ENCODE data around the gene LYPD6B. TPM values are rescaled to one million over a fixed set of nuclear protein-coding genes. Genes with fewer than 3 reads are reported as not detected.

The LYPD6B gene
- total RNA-seq, 1 donor from 2014 or later: 13.5 TPM

DNA sequence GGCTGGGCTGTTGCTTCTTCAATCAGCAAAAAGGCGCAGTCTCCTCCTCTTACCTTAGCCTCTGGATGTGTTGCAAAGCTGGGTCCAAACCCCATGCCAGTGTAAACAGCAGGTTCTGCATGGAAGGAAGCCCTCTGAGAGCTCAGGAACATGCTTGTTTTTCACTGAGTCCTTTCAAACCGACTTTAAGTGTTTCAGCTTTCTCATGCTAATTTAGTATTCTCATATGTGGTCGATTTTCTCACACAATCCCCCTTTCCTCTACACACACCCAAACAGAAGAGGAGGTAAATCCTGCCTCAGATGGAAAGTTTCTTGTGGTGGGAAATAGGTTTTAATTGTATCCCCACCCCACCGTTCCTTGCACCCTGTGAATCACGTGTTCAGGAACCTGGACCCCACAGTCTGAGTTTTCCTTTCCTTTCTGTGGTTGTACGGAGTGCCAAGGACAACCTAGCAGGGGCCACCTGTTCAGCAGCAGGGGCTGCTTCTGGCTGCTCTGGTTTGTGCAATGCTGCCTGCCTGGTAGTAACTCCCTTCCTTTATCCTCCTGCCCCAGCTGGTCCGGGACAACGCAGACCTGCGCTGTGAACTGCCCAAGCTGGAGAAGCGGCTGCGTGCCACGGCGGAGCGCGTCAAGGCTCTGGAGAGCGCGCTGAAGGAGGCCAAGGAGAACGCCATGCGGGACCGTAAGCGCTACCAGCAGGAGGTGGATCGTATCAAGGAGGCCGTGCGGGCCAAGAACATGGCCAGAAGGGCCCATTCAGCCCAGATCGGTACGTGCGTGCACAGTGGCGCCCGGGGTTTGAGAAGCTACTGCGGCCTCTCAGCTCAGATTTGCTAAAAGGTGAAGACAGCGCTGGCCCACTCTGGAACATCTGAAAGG, 28.7 kb upstream of the LYPD6B start:
- H3K4me1 Mint-ChIP-seq (ENCODE audit: unreplicated experiment): peaks cover 28% of the 10 kb centered on the region
- H3K27ac Mint-ChIP-seq (ENCODE audit: unreplicated experiment): no peak overlapping the region
- no peaks in the 10 kb centered on the region for H3K27me3 Mint-ChIP-seq (ENCODE audit: unreplicated experiment)
- H3K36me3 Mint-ChIP-seq (ENCODE audit: unreplicated experiment): peaks cover 19% of the 10 kb centered on the region
- H3K4me3 Mint-ChIP-seq (ENCODE audit: unreplicated experiment): no peak overlapping the region
- H3K9me3 Mint-ChIP-seq (ENCODE audit: unreplicated experiment): no peaks in the 10 kb centered on the region
- no peak for DNase-seq (ENCODE audit: extremely low spot score, unreplicated experiment)
- TF ChIP-seq, protein P1, sequence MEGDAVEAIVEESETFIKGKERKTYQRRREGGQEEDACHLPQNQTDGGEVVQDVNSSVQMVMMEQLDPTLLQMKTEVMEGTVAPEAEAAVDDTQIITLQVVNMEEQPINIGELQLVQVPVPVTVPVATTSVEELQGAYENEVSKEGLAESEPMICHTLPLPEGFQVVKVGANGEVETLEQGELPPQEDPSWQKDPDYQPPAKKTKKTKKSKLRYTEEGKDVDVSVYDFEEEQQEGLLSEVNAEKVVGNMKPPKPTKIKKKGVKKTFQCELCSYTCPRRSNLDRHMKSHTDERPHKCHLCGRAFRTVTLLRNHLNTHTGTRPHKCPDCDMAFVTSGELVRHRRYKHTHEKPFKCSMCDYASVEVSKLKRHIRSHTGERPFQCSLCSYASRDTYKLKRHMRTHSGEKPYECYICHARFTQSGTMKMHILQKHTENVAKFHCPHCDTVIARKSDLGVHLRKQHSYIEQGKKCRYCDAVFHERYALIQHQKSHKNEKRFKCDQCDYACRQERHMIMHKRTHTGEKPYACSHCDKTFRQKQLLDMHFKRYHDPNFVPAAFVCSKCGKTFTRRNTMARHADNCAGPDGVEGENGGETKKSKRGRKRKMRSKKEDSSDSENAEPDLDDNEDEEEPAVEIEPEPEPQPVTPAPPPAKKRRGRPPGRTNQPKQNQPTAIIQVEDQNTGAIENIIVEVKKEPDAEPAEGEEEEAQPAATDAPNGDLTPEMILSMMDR (IDR thresholded peaks at IDR 0.05): no peak

DNA sequence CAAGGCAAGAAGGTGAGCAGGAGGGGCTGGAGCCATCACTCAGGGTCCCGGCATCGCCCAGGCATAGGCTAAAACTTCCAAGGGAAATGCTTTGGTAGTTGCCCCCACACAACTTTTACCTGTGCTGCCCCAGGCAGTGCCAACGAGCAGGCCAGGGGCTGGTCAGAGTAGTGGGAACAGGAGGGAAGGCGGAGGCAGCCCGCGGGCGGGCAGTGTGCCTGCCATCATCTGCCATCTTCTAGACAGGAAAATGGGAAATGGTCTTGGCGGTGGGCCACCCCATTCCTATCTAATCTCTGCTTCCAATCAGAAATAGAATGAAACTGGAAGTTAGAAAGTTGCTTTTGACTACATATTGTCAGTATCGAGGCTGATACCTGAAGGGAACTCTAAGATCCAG, 26.0 kb upstream of the LYPD6B start:
- no peak overlapping the region for H3K4me3 Mint-ChIP-seq (ENCODE audit: unreplicated experiment)
- H3K9me3 Mint-ChIP-seq (ENCODE audit: unreplicated experiment): no peaks in the 10 kb centered on the region
- TF ChIP-seq, protein P1 (IDR thresholded peaks at IDR 0.05): no peak
- no peak overlapping the region for H3K27ac Mint-ChIP-seq (ENCODE audit: unreplicated experiment)
- H3K27me3 Mint-ChIP-seq (ENCODE audit: unreplicated experiment): no peaks in the 10 kb centered on the region
- peaks cover 28% of the 10 kb centered on the region for H3K4me1 Mint-ChIP-seq (ENCODE audit: unreplicated experiment)
- peaks cover 19% of the 10 kb centered on the region for H3K36me3 Mint-ChIP-seq (ENCODE audit: unreplicated experiment)
- DNase-seq (ENCODE audit: extremely low spot score, unreplicated experiment): no peak

- no peak for DNase-seq (ENCODE audit: extremely low spot score, unreplicated experiment)
- TF ChIP-seq, protein P1 (IDR thresholded peaks at IDR 0.05): no peak
- Mint-ChIP-seq H3K27ac (ENCODE audit: unreplicated experiment) (peak overlapping the region; percentile 25), H3K36me3 (ENCODE audit: unreplicated experiment) (peaks cover 15% of the 10 kb centered on the region), H3K4me1 (ENCODE audit: unreplicated experiment) (peaks cover 34% of the 10 kb centered on the region), H3K4me3 (ENCODE audit: unreplicated experiment) (no peak overlapping the region), H3K27me3 (ENCODE audit: unreplicated experiment) (no peaks in the 10 kb centered on the region), H3K9me3 (ENCODE audit: unreplicated experiment) (no peaks in the 10 kb centered on the region)
These were observed 23.0 kb upstream of the LYPD6B start for GRCh38 chr2:149015501-149015900.

GRCh38 chr2:149015926-149016563, 22.5 kb upstream of the LYPD6B start:
- no peaks in the 10 kb centered on the region for H3K27me3 Mint-ChIP-seq (ENCODE audit: unreplicated experiment)
- TF ChIP-seq, protein P1 (IDR thresholded peaks at IDR 0.05): no peak
- no peak overlapping the region for H3K4me3 Mint-ChIP-seq (ENCODE audit: unreplicated experiment)
- H3K4me1 Mint-ChIP-seq (ENCODE audit: unreplicated experiment): peaks cover 38% of the 10 kb centered on the region
- H3K9me3 Mint-ChIP-seq (ENCODE audit: unreplicated experiment): no peaks in the 10 kb centered on the region
- no peak for DNase-seq (ENCODE audit: extremely low spot score, unreplicated experiment)
- H3K27ac Mint-ChIP-seq (ENCODE audit: unreplicated experiment): peak overlapping the region; percentile 25
- peaks cover 15% of the 10 kb centered on the region for H3K36me3 Mint-ChIP-seq (ENCODE audit: unreplicated experiment)
